ENCODE measurements around the gene COCH. TPM values are rescaled to one million over a fixed set of nuclear protein-coding genes. Genes with fewer than 3 reads are reported as not detected.

The COCH gene
- 0.11 and 0.39 TPM in 2 replicates for total RNA-seq

DNA sequence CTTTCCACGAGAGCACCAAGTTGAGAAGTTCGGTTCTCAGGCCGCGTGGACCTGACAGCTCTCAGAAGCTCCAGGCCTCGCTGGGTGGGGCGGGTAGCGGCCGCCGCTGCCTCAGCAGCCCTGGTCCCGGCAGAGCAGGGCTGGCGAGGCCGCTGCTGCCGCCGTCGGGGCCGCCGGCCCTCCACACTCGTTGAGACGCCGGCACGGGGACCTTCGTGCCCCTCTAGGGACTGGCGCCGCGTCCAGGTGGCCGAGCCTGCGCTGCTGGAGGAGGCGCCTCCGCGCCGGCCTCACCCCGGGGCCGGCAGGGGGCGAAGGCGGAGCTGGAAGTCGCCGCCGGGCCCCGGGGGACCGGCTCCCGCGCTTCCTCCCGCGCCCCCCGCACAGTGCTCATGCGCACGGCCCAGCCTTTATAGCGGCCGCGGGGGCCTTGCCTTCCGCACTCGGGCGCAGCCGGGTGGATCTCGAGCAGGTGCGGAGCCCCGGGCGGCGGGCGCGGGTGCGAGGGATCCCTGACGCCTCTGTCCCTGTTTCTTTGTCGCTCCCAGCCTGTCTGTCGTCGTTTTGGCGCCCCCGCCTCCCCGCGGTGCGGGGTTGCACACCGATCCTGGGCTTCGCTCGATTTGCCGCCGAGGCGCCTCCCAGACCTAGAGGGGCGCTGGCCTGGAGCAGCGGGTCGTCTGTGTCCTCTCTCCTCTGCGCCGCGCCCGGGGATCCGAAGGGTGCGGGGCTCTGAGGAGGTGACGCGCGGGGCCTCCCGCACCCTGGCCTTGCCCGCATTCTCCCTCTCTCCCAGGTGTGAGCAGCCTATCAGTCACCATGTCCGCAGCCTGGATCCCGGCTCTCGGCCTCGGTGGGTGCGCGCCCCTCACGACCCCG is at the start of gene COCH:
Gene COCH, plus strand, starts transcription at position 440 of the 879 bp plus-strand sequence. Its CDS starts 380 bp downstream, at position 820.

Other genes with a start within 250 kb of the COCH start
- gene AP4S1, start 151.1 kb downstream of the COCH start, total RNA-seq: 5.5 and 7.5 TPM in 2 replicates
- gene STRN3, start 151.8 kb downstream of the COCH start, total RNA-seq: 35.4 and 41.6 TPM in 2 replicates

All from placental epithelial cell (primary cell).